Testis (tissue), 2 donors: ENCODE measurements around the gene ZNF556.
"Not testable (repeated sequence)": the region's sequence is repeated elsewhere in the genome, so short reads cannot be mapped to it uniquely, and the experiment has no call there.

Experiments used
- POLR2A ChIP-seq: fragments of 450-650 bp; IDR thresholded peaks from one replicate; pipeline ENCODE4 v1.6.1; 2017; ENCODE audit warnings: antibody characterized with exemption, mild to moderate bottlenecking, moderate library complexity
- TF ChIP-seq, protein P1 (sequence below), 3 experiments: fragments of 450-650 bp in 2 of 3; fragments of 200-600 bp in 1 of 3; sonication (generic) in 1 of 3; IDR thresholded peaks; one replicate each; pipeline ENCODE4 v1.5.1; 2016 to 2019; ENCODE audit warnings: antibody characterized with exemption in 3 of 3, mild to moderate bottlenecking in 2 of 3, moderate library complexity in 1 of 3

DNA sequence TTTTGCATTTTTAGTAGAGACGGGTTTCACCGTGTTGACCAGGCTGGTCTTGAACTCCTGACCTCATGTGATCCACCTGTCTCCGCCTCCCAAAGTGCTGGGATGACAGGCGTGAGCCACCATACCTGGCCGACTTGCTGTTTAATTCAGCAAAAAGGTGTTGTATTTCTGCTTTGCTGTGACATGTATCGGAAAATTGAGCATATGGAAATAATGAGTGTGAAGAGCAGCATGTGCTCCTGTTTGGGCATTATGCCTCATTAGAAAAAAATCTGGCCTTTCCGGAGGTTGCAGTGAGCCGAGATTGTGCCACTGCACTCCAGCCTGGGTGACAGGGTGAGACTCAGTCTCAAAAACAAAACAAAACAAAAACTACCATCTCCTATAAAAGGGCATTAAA, 23.4 kb downstream of the ZNF556 start:
- TF ChIP-seq, protein P1, sequence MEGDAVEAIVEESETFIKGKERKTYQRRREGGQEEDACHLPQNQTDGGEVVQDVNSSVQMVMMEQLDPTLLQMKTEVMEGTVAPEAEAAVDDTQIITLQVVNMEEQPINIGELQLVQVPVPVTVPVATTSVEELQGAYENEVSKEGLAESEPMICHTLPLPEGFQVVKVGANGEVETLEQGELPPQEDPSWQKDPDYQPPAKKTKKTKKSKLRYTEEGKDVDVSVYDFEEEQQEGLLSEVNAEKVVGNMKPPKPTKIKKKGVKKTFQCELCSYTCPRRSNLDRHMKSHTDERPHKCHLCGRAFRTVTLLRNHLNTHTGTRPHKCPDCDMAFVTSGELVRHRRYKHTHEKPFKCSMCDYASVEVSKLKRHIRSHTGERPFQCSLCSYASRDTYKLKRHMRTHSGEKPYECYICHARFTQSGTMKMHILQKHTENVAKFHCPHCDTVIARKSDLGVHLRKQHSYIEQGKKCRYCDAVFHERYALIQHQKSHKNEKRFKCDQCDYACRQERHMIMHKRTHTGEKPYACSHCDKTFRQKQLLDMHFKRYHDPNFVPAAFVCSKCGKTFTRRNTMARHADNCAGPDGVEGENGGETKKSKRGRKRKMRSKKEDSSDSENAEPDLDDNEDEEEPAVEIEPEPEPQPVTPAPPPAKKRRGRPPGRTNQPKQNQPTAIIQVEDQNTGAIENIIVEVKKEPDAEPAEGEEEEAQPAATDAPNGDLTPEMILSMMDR (IDR thresholded peaks at IDR 0.05) = not testable (repeated sequence)
- not testable (repeated sequence) for TF ChIP-seq POLR2A
